K562 (cell line): ENCODE data around the gene AGBL1. TPM values are rescaled to one million over a fixed set of nuclear protein-coding genes. Genes with fewer than 3 reads are reported as not detected.

Source experiments
- ATAC-seq: fragments of 200-7000 bp; cut with Tn5 transposase; 3 replicates; pipeline ENCODE4 v1.9.1; 2020; ENCODE audit warnings: moderate library complexity
- BruUV-seq: library from RNA; stranded (reverse); fragments of 400-500 nt; replicated peaks from 2 replicates; lab custom pipeline; 2021; lab: Mats Ljungman, UMichigan
- CTCF ChIA-PET: fragments of 300-600 bp; formaldehyde crosslinking; extraction: SDS; loops from one replicate; lab custom pipeline; 2021; ENCODE audit warnings: low intra/inter-chr PET ratio; lab: Yijun Ruan, JAX
- POLR2A ChIA-PET: fragments of 300-600, 350-650 bp; sonication (Branson Sonifier 250); formaldehyde crosslinking; extraction: SDS; loops from one replicate; lab custom pipeline; 2021; ENCODE audit warnings: antibody characterized with exemption, inconsistent platforms; lab: Yijun Ruan, JAX
- DNase-seq, 4 experiments: peaks; one replicate each; pipeline versions ENCODE4 v3.0.0 to v3.0.0-alpha.2; 2011 to 2018; ENCODE audit warnings: low spot score in 3 of 4, mixed read lengths in 3 of 4; ENCODE audit errors: extremely low read depth in 1 of 4
- FAIRE-seq: peaks from 2 replicates; lab custom pipeline; 2011; peaks lifted over from hg19 to GRCh38; lab: Jason Lieb, UNC
- H2AFZ ChIP-seq: 2 replicates; pipeline ENCODE4 v1.6.0; 2011; ENCODE audit warnings: low read depth, low read length, control low read depth, inconsistent platforms
- H3K27ac ChIP-seq: fragments of 200-600 bp; 3 replicates; pipeline ENCODE4 v1.8.0; 2011; ENCODE audit warnings: low read depth, mild to moderate bottlenecking, control low read depth, inconsistent platforms, low read length, moderate library complexity, mixed read lengths; ENCODE audit errors: extremely low read depth
- H3K27me3 ChIP-seq, 2 experiments: fragments of 300-600 bp in 1 of 2; 2 replicates in 1 of 2; 3 replicates in 1 of 2; pipeline versions ENCODE4 v1.6.0 to v1.8.0; 2011; ENCODE audit warnings: inconsistent platforms in 2 of 2, low read length in 2 of 2, mild to moderate bottlenecking in 1 of 2, mixed read lengths in 1 of 2, moderate library complexity in 1 of 2; ENCODE audit not compliant: control insufficient read depth in 2 of 2, insufficient read depth in 2 of 2
- H3K36me3 ChIP-seq: fragments of 300-600 bp; 3 replicates; pipeline ENCODE4 v1.8.0; 2011; ENCODE audit warnings: mild to moderate bottlenecking, low read length, inconsistent platforms; ENCODE audit not compliant: control insufficient read depth, insufficient read depth
- H3K4me1 ChIP-seq, 2 experiments: fragments of 200-600 bp in 1 of 2; replicated peaks in 1 of 2; 2 replicates in 1 of 2; 3 replicates in 1 of 2; pipeline versions ENCODE4 v1.5.1 to v1.8.0; 2011; ENCODE audit warnings: inconsistent platforms in 2 of 2, low read length in 2 of 2, mild to moderate bottlenecking in 1 of 2, mixed read lengths in 1 of 2, moderate library complexity in 1 of 2; ENCODE audit not compliant: control insufficient read depth in 2 of 2, insufficient read depth in 2 of 2
- H3K4me2 ChIP-seq: 2 replicates; pipeline ENCODE4 v1.6.1; 2011; ENCODE audit warnings: low read length, control low read depth, inconsistent platforms, mixed read lengths; ENCODE audit not compliant: insufficient read depth
- H3K4me3 ChIP-seq: fragments of 200-600 bp; sonication (generic), shearing (Covaris generic); 2 replicates; pipeline ENCODE4 v1.5.1; 2016; ENCODE audit warnings: control low read depth, inconsistent platforms
- H3K79me2 ChIP-seq: fragments of 200-600 bp; 3 replicates; pipeline ENCODE4 v1.8.0; 2011; ENCODE audit warnings: low read length, inconsistent platforms; ENCODE audit not compliant: control insufficient read depth, insufficient read depth
- H3K9ac ChIP-seq, 2 experiments: 2 replicates each; pipeline versions ENCODE4 v1.6.0 to v1.6.1; 2011; ENCODE audit warnings: low read depth in 2 of 2, low read length in 2 of 2, control low read depth in 1 of 2, inconsistent platforms in 1 of 2, mild to moderate bottlenecking in 1 of 2, mixed read lengths in 1 of 2; ENCODE audit not compliant: insufficient read depth in 1 of 2
- H3K9me1 ChIP-seq: one replicate; pipeline ENCODE4 v1.6.0; 2011; ENCODE audit warnings: inconsistent platforms, mild to moderate bottlenecking, low read length, moderate library complexity; ENCODE audit not compliant: control insufficient read depth, insufficient read depth
- H3K9me3 ChIP-seq: replicated peaks from 2 replicates; pipeline ENCODE4 v1.5.1; 2011; ENCODE audit warnings: low read depth, low read length, inconsistent platforms; ENCODE audit not compliant: control insufficient read depth, insufficient read depth
- H4K20me1 ChIP-seq: replicated peaks from 2 replicates; pipeline ENCODE4 v1.6.1; 2011; ENCODE audit warnings: low read length, inconsistent platforms, mixed read lengths; ENCODE audit not compliant: control insufficient read depth, insufficient read depth
- ETS2 ChIP-seq: IDR thresholded peaks from 2 replicates; pipeline ENCODE4 v1.6.1; 2016; ENCODE audit warnings: borderline replicate concordance, missing genetic modification characterization, mild to moderate bottlenecking, moderate library complexity, missing compliant biosample characterization; ENCODE audit not compliant: poor library complexity, severe bottlenecking
- NFXL1 ChIP-seq: fragments of 450-650 bp; formaldehyde crosslinking; IDR thresholded peaks from 2 replicates; pipeline ENCODE4 v1.4.0; 2021; ENCODE audit warnings: mild to moderate bottlenecking
- WHSC1 ChIP-seq: IDR thresholded peaks from one replicate; pipeline ENCODE4 v1.6.1; 2012; ENCODE audit warnings: low read length, control low read depth, inconsistent platforms
- ZBTB5 ChIP-seq: fragments of 450-650 bp; IDR thresholded peaks from 2 replicates; pipeline ENCODE4 v1.6.1; 2017; ENCODE audit warnings: antibody characterized with exemption
- ZNF316 ChIP-seq: fragments of 450-650 bp; IDR thresholded peaks from 2 replicates; pipeline ENCODE4 v1.6.1; 2016
- ZNF318 ChIP-seq, 2 experiments: fragments of 450-650 bp; IDR thresholded peaks; 2 replicates each; pipeline ENCODE4 v1.6.1; 2016; ENCODE audit warnings: mild to moderate bottlenecking in 2 of 2, borderline replicate concordance in 1 of 2, low read depth in 1 of 2, moderate library complexity in 1 of 2
- WGBS: fragments of 100-300 bp; shearing (Covaris generic); methylation state at CpG from one replicate; pipeline ENCODE4 v1.1.6; 2016; ENCODE audit warnings: low coverage, mixed read lengths; ENCODE audit not compliant: insufficient coverage; ENCODE audit errors: missing lambda C conversion rate; 5-methylcytosine and 5-hydroxymethylcytosine counted together
- in situ Hi-C: fragments of 300-500 bp; cut with MboI; formaldehyde crosslinking; loops from 4 replicates; pipeline ENCODE4 v1.15.0; 2018; ENCODE audit warnings: inconsistent platforms, mixed read lengths
- intact Hi-C: fragments of 100-400 bp; cut with micrococcal nuclease; formaldehyde crosslinking; loops from 2 replicates; pipeline ENCODE4 v1.14.2; 2022
- polyA plus RNA-seq, 8 experiments: library from polyadenylated mRNA; depleted of rRNA in 4 of 8; stranded (reverse) in 5 of 8; unstranded in 3 of 8; fragments of >200 nt; fragmentation: Nextera tagmentation in 2 of 8; fragmentation: Illumina TruSeq in 1 of 8; extraction: Ambion mirVana in 2 of 8; extraction: Trizol in 1 of 8; gene quantifications; 2 replicates each; pipeline versions ENCODE4 v1.2.1 to v1.2.3, GENCODE V29; 2011 to 2014; ENCODE audit warnings: inconsistent platforms in 1 of 8, missing spikeins in 1 of 8
- total RNA-seq, 7 experiments: library from RNA; depleted of rRNA in 6 of 7; stranded (reverse); fragments of >200 nt in 6 of 7; fragmentation: Illumina TruSeq in 2 of 7; extraction: Trizol in 2 of 7; gene quantifications; 2 replicates each; pipeline versions ENCODE4 v1.2.1 to v1.2.3, GENCODE V29; 2011 to 2021; ENCODE audit warnings: low replicate concordance in 1 of 7

AGBL1 gene
- total and polyA plus RNA-seq, 9 of the 15 experiments (the other 6 are each of a cell fraction or from before 2014, with no cell fraction given): not detected

- TF ChIP-seq WHSC1 (no peak), ZBTB5 (no peak), ZNF316 (no peak)
- TF ChIP-seq, all 486 proteins: peak for 0
Observed at GRCh38 chr15:86837294-86838061, 757.8 kb downstream of the AGBL1 start (continued).

GRCh38 chr15:86839502-86839901, 759.8 kb downstream of the AGBL1 start:
- POLR2A ChIA-PET: no interaction called here
- Histone ChIP-seq H3K9me3 (no peaks in the 10 kb centered on the region), H3K27me3 (no peaks in the 10 kb centered on the region), H3K9me1 (no peaks in the 10 kb centered on the region), H4K20me1 (no peaks in the 10 kb centered on the region), H3K27ac (no peak overlapping the region), H3K36me3 (no peaks in the 10 kb centered on the region), H3K4me1 (no peaks in the 10 kb centered on the region), H3K4me3 (no peak overlapping the region), H3K79me2 (no peaks in the 10 kb centered on the region), H2AFZ (no peak overlapping the region), H3K4me2 (no peak overlapping the region), H3K9ac (no peak overlapping the region)
- BruUV-seq: no TSS peak
- in situ Hi-C loops: no loop called here
- intact Hi-C loops: no loop called here
- DNase-seq (no peak), FAIRE-seq (no peak), ATAC-seq (no peak)
- CTCF ChIA-PET: no interaction called here
- 4% methylated on average over 3 of the region's 3 CpGs for WGBS
- TF ChIP-seq ZNF318 (IDR thresholded peaks at IDR 0.05; ENCODE audit: borderline replicate concordance in 1 of 2, low read depth in 1 of 2): no peak
- no peak for TF ChIP-seq NFXL1 (CRISPR knock-in tag)
- no peak for TF ChIP-seq ETS2 (tag)
